NOMO-1 treated with dmso at 0.1 percent for 144 hours (cell line): ENCODE data around the gene AMIGO1.

Experiments
- DNase-seq: peaks from one replicate; lab custom pipeline; 2025; ENCODE audit not compliant: unreplicated experiment; lab: John Stamatoyannopoulos, UW

The AMIGO1 gene

GRCh38 chr1:109532365-109533136, 23.0 kb upstream of the AMIGO1 start:
- peak; percentile 41 for DNase-seq

GRCh38 chr1:109531826-109532364, 22.4 kb upstream of the AMIGO1 start:
- DNase-seq = no peak

GRCh38 chr1:109531380-109531779, 21.9 kb upstream of the AMIGO1 start:
- DNase-seq = no peak

- DNase-seq = no peak
These were observed 21.0 kb upstream of the AMIGO1 start for GRCh38 chr1:109530457-109531087.

GRCh38 chr1:109529881-109530456, 20.4 kb upstream of the AMIGO1 start:
- DNase-seq = no peak

- DNase-seq = no peak
These were observed 19.2 kb upstream of the AMIGO1 start for GRCh38 chr1:109528712-109529111.

GRCh38 chr1:109527846-109528695, 18.5 kb upstream of the AMIGO1 start:
- DNase-seq = no peak

GRCh38 chr1:109527098-109527811, 17.7 kb upstream of the AMIGO1 start:
- DNase-seq = no peak

GRCh38 chr1:109523706-109524105, 14.2 kb upstream of the AMIGO1 start:
- no peak for DNase-seq

GRCh38 chr1:109522026-109522425, 12.5 kb upstream of the AMIGO1 start:
- no peak for DNase-seq

- no peak for DNase-seq
These were observed 11.8 kb upstream of the AMIGO1 start for GRCh38 chr1:109521002-109521951.

GRCh38 chr1:109517337-109517736, 7.8 kb upstream of the AMIGO1 start:
- DNase-seq = no peak

GRCh38 chr1:109516872-109517271, 7.3 kb upstream of the AMIGO1 start:
- no peak for DNase-seq

GRCh38 chr1:109514846-109515245, 5.3 kb upstream of the AMIGO1 start:
- no peak for DNase-seq

- no peak for DNase-seq
These were observed 3.7 kb upstream of the AMIGO1 start for GRCh38 chr1:109513110-109513710.

GRCh38 chr1:109508873-109509175, 703 bp downstream of the AMIGO1 start:
- no peak for DNase-seq

- DNase-seq = no peak
These were observed 1.3 kb downstream of the AMIGO1 start for GRCh38 chr1:109508001-109508872.

- DNase-seq = no peak
These were observed 4.6 kb downstream of the AMIGO1 start for GRCh38 chr1:109504974-109505373.
